Hepatocyte (in vitro differentiated cells): ENCODE measurements around the gene LRRC49. TPM values are rescaled to one million over a fixed set of nuclear protein-coding genes. Genes with fewer than 3 reads are reported as not detected.

Experiments
- DNase-seq: peaks from one replicate; pipeline ENCODE4 v3.0.0-alpha.2; 2016; ENCODE audit warnings: low spot score
- H2AFZ ChIP-seq: fragments of 200-600 bp; sonication (generic); 2 replicates; pipeline ENCODE4 v1.6.0; 2016; ENCODE audit warnings: antibody characterized with exemption, mild to moderate bottlenecking
- H3K27ac ChIP-seq: fragments of 200-600 bp; sonication (generic); 2 replicates; pipeline ENCODE4 v1.5.1; 2016; ENCODE audit warnings: mild to moderate bottlenecking
- H3K27me3 ChIP-seq: fragments of 200-600 bp; sonication (generic); 2 replicates; pipeline ENCODE4 v1.6.1; 2016
- H3K36me3 ChIP-seq: fragments of 200-600 bp; sonication (generic); replicated peaks from 2 replicates; pipeline ENCODE4 v1.5.1; 2016; ENCODE audit warnings: low read depth; ENCODE audit not compliant: insufficient read depth
- H3K4me1 ChIP-seq: fragments of 200-600 bp; sonication (generic); 2 replicates; pipeline ENCODE4 v1.5.1; 2016; ENCODE audit warnings: mild to moderate bottlenecking, moderate library complexity; ENCODE audit not compliant: insufficient read depth
- H3K4me2 ChIP-seq: fragments of 200-600 bp; sonication (generic); 2 replicates; pipeline ENCODE4 v1.6.0; 2016
- H3K4me3 ChIP-seq: fragments of 200-600 bp; sonication (generic); 2 replicates; pipeline ENCODE4 v1.5.1; 2016; ENCODE audit warnings: mild to moderate bottlenecking
- H3K79me2 ChIP-seq: fragments of 200-600 bp; sonication (generic); 2 replicates; pipeline ENCODE4 v1.6.0; 2017; ENCODE audit warnings: mild to moderate bottlenecking
- H3K9me2 ChIP-seq: fragments of 200-600 bp; sonication (generic); replicated peaks from 2 replicates; pipeline ENCODE4 v1.6.0; 2017; ENCODE audit warnings: mild to moderate bottlenecking; ENCODE audit not compliant: insufficient read depth
- H3K9me3 ChIP-seq: fragments of 200-600 bp; sonication (generic); 2 replicates; pipeline ENCODE4 v1.5.1; 2016; ENCODE audit warnings: low read depth, mild to moderate bottlenecking
- H4K20me1 ChIP-seq: fragments of 200-600 bp; sonication (generic); 2 replicates; pipeline ENCODE4 v1.6.0; 2016; ENCODE audit warnings: mild to moderate bottlenecking; ENCODE audit not compliant: insufficient read depth, poor library complexity, severe bottlenecking
- EZH2 ChIP-seq: fragments of 200-600 bp; sonication (generic); IDR thresholded peaks from 2 replicates; pipeline ENCODE4 v1.6.1; 2016; ENCODE audit warnings: antibody characterized with exemption, mild to moderate bottlenecking, borderline replicate concordance
- EZH2phosphoT487 ChIP-seq: fragments of 200-600 bp; sonication (generic); IDR thresholded peaks from one replicate; pipeline ENCODE4 v1.6.1; 2018; ENCODE audit warnings: antibody characterized with exemption, mild to moderate bottlenecking, low read depth, moderate library complexity; ENCODE audit not compliant: unreplicated experiment, severe bottlenecking
- WGBS: methylation state at CpG from one replicate; pipeline ENCODE4 v1.1.6; 2016; ENCODE audit warnings: low lambda C conversion rate; ENCODE audit errors: missing lambda C conversion rate; 5-methylcytosine and 5-hydroxymethylcytosine counted together
- polyA plus RNA-seq: library from polyadenylated mRNA; unstranded; fragments of >200 nt; fragmentation: Nextera tagmentation; extraction: Ambion mirVana; gene quantifications from 2 replicates; pipeline ENCODE4 v1.2.1, GENCODE V29; 2016
- total RNA-seq: library from RNA; depleted of rRNA; stranded (reverse); fragments of >200 nt; gene quantifications from 2 replicates; pipeline ENCODE4 v1.2.3, GENCODE V29; 2014
- TF ChIP-seq, protein P1 (sequence below): fragments of 200-600 bp; sonication (generic); IDR thresholded peaks from 2 replicates; pipeline ENCODE4 v1.5.1; 2016; ENCODE audit warnings: antibody characterized with exemption, mild to moderate bottlenecking; ENCODE audit not compliant: poor library complexity

Gene LRRC49
- total and polyA plus RNA-seq, 2 experiments from 2014 or later = 1.4 to 11.6 TPM

DNA sequence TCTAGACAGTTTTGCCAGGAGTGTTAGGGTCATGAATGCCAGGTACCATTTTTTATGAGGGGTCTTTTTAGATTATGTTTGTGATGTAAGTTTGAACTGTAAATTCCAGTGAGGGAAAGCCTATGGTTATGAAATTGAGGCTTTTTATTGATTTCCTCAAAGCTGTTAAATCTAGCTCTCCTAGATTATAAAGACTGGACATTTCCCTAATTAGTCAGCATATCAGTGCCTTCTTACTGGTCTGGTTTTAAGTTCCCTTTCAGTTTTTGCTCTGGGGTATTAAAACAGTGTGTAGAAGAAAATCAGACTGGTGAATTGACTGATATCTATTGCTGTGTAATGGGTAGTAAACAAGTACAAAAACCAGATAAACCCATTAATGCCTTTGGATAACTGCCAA, 39.2 kb downstream of the LRRC49 start:
- TF ChIP-seq EZH2 = no peak
- TF ChIP-seq EZH2phosphoT487 = no peak
- TF ChIP-seq, protein P1, sequence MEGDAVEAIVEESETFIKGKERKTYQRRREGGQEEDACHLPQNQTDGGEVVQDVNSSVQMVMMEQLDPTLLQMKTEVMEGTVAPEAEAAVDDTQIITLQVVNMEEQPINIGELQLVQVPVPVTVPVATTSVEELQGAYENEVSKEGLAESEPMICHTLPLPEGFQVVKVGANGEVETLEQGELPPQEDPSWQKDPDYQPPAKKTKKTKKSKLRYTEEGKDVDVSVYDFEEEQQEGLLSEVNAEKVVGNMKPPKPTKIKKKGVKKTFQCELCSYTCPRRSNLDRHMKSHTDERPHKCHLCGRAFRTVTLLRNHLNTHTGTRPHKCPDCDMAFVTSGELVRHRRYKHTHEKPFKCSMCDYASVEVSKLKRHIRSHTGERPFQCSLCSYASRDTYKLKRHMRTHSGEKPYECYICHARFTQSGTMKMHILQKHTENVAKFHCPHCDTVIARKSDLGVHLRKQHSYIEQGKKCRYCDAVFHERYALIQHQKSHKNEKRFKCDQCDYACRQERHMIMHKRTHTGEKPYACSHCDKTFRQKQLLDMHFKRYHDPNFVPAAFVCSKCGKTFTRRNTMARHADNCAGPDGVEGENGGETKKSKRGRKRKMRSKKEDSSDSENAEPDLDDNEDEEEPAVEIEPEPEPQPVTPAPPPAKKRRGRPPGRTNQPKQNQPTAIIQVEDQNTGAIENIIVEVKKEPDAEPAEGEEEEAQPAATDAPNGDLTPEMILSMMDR = no peak
- H4K20me1 ChIP-seq = no peaks in the 10 kb centered on the region
- H3K4me2 ChIP-seq = no peak overlapping the region
- H2AFZ ChIP-seq = no peak overlapping the region
- H3K27me3 ChIP-seq = no peaks in the 10 kb centered on the region
- no peak for DNase-seq
- H3K4me3 ChIP-seq = no peak overlapping the region
- no peaks in the 10 kb centered on the region for H3K9me2 ChIP-seq
- H3K79me2 ChIP-seq = no peaks in the 10 kb centered on the region
- no peak overlapping the region for H3K27ac ChIP-seq
- no peaks in the 10 kb centered on the region for H3K9me3 ChIP-seq
- no peaks in the 10 kb centered on the region for H3K4me1 ChIP-seq
- H3K36me3 ChIP-seq = no peaks in the 10 kb centered on the region

DNA sequence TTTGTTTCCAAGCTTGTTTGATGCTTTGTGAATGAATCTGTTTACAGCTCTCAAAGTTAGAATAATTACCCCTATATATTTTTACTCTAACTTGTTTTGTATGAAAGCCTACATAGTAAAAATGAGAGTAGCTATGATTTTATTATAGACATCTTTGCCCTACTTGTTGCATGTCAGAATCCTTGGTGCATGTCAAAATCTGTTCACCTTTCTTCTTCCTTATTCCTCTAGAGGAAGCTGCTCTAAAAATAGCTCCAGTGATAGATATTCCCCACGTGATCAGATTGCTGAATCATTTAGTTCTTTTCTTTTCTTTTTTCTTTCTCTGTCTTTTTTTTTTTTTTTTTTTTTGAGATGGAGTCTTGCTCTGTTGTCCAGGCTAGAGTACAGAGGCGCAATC, 39.8 kb downstream of the LRRC49 start:
- H3K4me2 ChIP-seq = no peak overlapping the region
- TF ChIP-seq, protein P1 = no peak
- TF ChIP-seq EZH2 (no peak), EZH2phosphoT487 (no peak)
- no peaks in the 10 kb centered on the region for H3K79me2 ChIP-seq
- no peaks in the 10 kb centered on the region for H3K27me3 ChIP-seq
- no peaks in the 10 kb centered on the region for H3K9me3 ChIP-seq
- no peaks in the 10 kb centered on the region for H3K4me1 ChIP-seq
- no peaks in the 10 kb centered on the region for H3K36me3 ChIP-seq
- 89% methylated on average over 2 of the region's 2 CpGs for WGBS
- no peaks in the 10 kb centered on the region for H3K9me2 ChIP-seq
- no peak overlapping the region for H3K4me3 ChIP-seq
- no peak overlapping the region for H2AFZ ChIP-seq
- H3K27ac ChIP-seq = no peak overlapping the region
- DNase-seq = no peak
- H4K20me1 ChIP-seq = no peaks in the 10 kb centered on the region

DNA sequence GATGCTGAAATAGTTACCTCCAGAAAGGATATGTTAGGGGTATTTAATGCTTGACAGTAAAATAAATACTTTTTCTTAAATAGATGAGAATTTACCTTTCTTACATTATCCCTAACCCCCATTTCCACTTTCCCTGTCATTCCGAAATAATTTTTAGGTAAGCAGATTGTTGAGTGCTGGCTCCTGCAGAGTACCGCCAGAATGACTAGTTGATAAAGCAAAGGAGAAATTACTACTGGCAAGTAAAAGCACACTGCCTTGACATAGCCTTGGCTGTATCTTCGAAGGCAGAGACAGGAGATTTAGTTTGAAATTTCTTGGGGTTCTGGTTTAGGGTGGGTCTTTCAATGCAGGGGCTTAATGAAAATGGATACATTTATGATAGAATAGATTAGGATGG, 40.8 kb downstream of the LRRC49 start:
- Histone ChIP-seq H3K27me3 (no peaks in the 10 kb centered on the region), H3K9me3 (no peaks in the 10 kb centered on the region), H3K4me1 (no peaks in the 10 kb centered on the region), H2AFZ (no peak overlapping the region), H3K79me2 (no peaks in the 10 kb centered on the region), H3K36me3 (no peaks in the 10 kb centered on the region), H3K9me2 (no peaks in the 10 kb centered on the region), H3K4me2 (no peak overlapping the region), H3K27ac (no peak overlapping the region), H4K20me1 (no peaks in the 10 kb centered on the region), H3K4me3 (no peak overlapping the region)
- no peak for DNase-seq
- WGBS = 61% methylated on average over 3 of the region's 3 CpGs
- no peak for TF ChIP-seq EZH2phosphoT487
- TF ChIP-seq, protein P1 = no peak
- TF ChIP-seq EZH2 = no peak

DNA sequence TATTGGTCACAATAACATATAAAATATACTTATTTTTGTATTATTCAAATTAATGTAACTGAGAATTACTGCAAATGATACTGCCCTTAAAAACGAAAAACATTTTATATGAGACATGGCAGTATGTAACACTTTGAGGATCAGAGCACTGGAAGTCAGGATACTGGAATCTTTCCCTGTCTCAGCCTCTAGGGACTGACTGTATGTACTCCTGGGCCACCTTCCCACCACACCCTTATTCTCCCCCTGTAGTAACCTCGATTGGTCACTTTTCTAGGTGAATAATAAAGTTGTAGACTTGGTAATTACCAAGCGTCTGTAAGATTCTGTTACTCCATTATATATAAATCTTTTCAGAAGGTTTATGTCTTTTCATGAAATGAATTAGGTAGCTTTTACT, 43.0 kb downstream of the LRRC49 start:
- TF ChIP-seq EZH2 = no peak
- H2AFZ ChIP-seq = no peak overlapping the region
- no peaks in the 10 kb centered on the region for H3K4me1 ChIP-seq
- 80% methylated on average over 3 of the region's 3 CpGs for WGBS
- no peak overlapping the region for H3K4me2 ChIP-seq
- DNase-seq = no peak
- no peaks in the 10 kb centered on the region for H3K9me3 ChIP-seq
- no peak overlapping the region for H3K27ac ChIP-seq
- H3K9me2 ChIP-seq = no peaks in the 10 kb centered on the region
- no peaks in the 10 kb centered on the region for H3K36me3 ChIP-seq
- no peaks in the 10 kb centered on the region for H3K79me2 ChIP-seq
- no peaks in the 10 kb centered on the region for H4K20me1 ChIP-seq
- H3K4me3 ChIP-seq = no peak overlapping the region
- H3K27me3 ChIP-seq = no peaks in the 10 kb centered on the region
